NCI-H1092 treated with DMSO at 0.1 percent for 48 hours (cell line): ENCODE data around the gene CPED1.
A peak's percentile ranks its signal among the peaks of the same experiment; 100 is the strongest.

Experiments used
- DNase-seq: peaks from one replicate; lab custom pipeline; 2025; lab: John Stamatoyannopoulos, UW

The CPED1 gene

DNA sequence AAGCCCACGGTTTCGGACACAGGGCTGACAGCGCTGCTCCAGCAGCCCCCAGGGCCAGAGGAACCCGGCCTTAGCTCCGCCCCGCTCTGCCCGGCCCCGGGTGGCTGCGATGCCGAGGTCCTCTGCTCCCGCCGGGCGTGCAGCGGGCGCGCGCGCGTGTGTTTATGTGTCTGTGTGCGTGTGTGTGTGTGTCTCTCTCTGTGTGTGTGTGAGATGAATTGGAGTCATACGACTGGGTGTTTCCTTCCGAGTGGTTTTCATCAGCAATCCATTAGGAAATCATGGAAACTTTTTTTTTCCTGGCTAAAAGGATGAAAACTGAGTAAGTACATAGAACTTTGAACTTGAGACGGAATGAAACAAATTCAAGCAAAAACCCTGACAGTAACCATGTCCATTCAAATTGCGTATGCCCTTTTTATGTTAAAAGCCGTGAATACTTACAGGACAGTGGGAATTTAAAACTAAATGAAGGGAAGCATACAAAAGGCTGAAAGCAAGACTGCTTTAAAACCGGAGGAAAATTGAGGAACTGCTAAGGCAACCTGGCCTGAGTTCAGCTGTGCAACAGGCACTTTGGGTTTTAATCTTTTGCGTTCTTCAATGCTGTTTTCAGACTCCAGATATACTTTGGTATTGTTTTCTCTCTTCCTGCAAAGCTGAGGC is at the start of gene CPED1:
Gene CPED1, plus strand, starts transcription at position 121 of the 666 bp plus-strand sequence. CDS start 911 bp downstream, outside the sequence.
- DNase-seq = peak; percentile 38

DNA sequence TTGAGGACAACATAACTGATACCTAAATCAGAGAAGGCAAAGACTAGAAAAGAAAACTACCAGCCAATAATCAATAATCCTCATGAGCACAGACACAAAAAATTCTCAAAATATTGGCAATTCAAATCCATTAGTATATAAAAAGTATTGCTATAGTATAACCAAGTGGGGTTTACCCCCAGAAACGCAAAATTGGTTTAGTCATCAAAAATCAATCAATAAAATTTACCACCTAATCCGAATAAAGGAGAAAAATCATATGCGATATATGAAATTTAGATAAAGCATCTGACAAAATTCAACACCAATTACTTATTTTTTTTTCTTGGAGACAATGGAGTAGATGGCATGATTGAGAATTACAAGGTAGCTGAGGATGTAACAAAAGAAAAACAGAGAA is 49.2 kb upstream of the CPED1 start:
- DNase-seq = no peak

DNA sequence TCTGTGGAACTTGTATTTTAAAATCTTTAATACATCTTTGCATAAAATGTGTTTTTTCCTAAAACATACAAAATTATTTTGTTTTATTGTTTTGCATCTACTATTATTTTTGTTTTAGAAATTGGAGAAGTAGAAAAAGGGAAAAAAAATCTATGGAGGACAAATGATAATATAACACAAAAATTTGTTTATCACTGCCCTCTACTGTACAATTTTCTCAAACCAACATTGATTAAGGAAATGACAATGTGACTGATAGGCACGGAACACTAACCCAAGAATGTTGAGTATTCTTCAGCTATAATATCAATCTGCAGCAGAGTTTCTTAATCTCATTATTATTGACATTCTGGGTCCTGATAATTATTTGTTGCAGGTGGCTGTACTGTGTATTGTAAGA is 47.4 kb upstream of the CPED1 start:
- peak; percentile 55 for DNase-seq

DNA sequence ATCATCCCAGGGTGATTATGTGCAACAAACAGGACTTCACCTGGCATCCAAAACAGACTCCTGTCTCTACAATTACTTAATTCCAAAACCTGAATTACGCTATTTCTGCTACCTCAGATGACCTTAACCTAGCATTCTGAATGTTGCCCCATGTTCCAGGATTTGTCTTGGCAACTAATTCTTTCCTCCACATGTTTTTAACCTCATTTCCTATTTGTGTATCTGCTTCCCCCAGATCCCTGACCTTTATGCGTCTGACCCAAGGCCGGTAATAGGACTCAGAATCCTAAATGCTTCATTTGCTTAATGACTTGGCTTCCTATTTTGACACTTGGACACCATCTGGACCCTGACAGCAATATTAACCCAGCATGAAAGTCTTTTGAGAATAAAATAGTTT is 46.7 kb upstream of the CPED1 start:
- DNase-seq = no peak

DNA sequence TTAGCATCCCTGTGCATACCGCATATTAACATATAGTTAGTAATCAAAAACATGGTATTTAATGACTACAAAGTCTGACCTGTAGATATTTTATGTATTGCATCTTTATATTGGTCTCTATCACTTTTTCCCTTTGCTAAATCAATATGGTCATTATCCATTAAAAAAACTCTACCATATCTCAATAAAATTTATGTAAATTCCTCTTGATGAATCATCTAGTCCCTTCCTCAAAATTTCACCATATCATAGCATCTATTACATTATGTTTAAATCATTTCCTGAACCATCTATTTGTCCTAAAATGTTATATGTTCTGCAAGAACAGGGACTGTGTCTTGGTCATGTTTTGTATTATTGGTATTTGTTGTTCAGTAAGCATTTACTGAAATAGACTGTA is 45.6 kb upstream of the CPED1 start:
- no peak for DNase-seq

DNA sequence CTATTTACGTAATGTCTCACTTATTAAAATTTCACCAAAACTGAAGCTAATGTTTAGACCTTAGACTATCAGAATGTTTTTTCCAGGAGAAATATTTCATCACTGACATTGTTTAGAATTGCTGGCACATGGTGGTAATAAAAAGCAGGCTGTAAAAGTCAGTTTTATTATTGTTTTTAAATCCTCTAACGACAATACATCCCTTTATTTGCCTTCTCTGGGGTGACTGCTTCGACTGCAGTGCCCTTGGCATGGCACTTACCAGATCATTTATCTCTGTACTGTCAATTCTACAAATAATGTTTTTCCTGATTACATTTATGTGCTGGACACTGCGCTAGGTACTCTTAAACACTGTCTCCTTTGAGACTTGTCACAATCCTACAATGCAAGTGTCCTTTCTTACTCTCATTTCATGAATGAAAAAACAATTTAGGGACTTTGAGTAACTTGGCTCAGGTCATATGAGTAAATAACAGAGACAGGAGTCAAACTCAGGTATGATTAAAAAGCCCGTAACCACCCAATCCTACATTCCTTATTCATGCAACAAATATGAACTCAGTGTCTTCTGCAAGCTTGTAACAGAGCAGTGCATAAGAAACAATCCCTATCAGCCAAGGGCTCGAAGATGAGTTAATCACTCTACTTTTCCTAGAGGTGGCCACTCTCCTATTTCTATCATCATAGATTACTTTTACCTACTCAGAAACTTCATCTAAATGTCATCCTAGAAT is 43.5 kb upstream of the CPED1 start:
- DNase-seq = peak; percentile 6

DNA sequence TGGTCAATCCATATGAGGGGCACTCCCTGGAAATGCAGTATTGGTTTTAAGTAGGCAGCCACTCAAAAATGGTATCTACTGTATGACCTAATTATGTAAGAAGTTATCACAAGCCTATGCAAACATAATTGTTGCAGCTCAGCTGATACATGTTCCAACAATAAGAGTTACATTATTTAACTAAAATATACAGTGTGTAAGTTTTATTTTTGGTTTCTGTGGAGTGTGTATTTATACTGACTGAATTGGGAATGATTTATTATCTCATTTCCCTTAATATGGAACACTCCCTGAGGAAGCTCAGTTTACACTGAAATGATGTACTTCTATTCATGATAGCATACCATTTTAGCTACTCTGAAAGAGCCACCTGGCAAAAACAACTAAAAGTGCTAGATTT is 40.5 kb upstream of the CPED1 start:
- no peak for DNase-seq

DNA sequence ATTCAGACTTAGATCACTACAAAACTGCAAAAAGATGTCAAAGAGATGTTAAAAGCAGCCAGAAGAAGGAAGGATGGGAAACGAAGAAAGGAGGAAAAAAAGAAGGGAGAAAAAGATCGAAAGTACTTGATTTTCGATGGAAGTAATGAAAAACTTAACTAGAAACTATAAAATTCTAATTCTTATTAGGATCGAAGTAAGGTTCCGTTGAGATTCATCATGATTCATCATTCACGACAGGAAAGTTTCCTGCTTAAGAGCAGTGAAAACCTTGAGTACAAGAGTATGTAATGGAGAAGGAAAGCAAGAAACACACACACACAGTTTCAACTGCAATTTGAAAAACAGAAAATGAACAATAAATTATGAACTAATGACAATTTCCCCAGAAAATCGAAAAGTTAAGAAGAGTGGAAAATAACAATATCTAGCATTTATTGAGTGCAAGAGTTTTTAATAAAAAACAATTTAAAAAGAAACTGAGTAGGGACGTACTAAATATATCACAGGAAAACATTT is 39.1 kb upstream of the CPED1 start:
- DNase-seq = no peak

DNA sequence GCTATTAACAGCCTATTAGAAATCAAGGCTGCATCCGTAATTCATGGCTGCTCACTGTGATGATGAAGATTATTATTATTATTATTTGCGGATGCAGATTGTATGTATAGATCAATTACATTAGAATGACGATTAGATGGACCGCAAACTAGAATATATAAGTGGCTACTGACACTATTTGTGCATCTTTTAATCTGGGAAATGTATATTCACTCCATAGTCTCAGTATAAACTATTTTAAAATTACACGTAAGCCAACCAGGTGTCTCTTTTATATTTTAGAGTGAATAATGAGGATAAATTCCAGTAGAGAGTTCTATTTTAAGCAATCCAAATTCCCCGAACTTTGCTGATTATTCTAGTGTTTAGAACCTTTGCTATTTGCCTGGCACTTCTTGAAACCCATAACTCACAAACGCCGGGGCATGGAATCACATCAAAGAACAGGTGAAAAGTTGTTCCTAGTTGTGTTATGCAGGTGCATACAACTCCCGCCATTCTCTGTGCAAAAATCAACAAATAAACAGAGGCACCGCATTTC is 38.4 kb upstream of the CPED1 start:
- peak; percentile 40 for DNase-seq

DNA sequence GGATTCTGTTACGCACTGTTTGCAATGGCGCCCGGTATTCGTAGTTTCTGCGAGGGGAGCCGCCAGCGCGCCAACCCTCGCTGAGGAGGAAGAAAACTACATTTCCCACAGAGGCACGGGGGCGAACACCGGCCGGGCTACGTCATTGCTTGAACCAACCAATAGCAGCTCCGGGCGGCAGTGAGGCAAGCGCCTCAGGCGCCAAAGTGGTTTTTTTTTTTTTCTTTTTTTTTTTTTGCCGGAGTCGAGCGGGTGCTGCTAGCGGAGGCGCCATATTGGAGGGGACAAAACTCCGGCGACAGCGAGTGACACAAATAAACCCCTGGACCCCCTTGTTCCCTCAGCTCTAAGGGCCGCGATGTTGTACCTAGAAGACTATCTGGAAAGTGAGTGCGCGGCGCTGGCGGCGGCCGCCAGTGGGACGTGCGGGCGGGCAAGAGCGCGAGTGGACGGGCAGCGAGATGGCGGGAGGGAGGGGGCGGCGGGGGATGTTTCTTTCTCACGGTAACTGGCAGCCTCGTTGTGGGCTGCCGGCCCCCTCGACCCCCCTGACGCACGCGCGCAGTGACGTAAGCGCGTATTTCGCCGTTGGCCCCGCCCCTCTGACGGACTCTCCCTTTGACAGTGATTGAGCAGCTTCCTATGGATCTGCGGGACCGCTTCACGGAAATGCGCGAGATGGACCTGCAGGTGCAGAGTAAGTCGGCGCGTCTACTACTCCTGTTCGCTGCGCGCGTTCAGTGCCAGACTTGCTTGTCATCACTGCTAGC is 37.8 kb upstream of the CPED1 start, which contains the start of gene ING3:
Gene ING3, plus strand, starts transcription at position 239 of the 770 bp plus-strand sequence. Its CDS starts 120 bp downstream, at position 359.
- peak; percentile 99 for DNase-seq

DNA sequence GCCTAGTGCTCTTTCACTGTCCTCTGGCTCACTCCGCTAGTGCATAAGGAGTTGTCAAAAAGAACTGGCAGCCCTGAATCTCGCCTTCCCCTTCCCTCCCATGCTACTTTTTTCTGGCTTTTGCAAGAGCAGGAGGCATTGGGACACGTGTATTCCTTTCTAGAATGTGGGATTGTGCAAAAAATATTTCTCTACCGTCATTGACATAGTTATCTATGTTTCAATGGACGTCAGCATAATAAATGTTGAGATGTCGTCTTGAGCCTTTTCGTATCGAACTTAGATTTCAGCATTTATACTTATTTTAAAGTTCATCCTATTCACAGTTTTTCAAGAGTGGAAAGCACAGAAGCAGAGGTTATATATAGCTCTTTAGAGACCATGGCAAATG is 37.2 kb upstream of the CPED1 start:
- DNase-seq = no peak

DNA sequence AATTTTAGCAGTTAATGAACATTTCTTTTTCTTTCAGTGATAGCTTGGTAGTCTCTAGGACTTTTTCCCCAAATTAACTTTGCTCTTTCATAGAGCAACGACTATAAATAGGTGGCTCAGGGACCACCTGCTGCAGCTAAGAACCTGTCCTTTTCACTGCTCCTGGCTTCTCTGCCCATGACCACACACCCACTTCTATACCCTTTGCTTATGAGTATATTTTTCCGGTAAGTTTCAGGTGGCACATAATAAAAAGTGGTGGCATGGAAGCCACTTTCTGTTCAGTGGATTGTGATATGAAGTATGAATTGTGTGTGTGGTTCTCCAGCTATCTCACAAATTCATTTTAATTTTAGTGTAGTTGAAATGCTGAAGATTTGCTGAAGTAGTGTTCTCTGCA is 36.7 kb upstream of the CPED1 start:
- DNase-seq = peak; percentile 15

DNA sequence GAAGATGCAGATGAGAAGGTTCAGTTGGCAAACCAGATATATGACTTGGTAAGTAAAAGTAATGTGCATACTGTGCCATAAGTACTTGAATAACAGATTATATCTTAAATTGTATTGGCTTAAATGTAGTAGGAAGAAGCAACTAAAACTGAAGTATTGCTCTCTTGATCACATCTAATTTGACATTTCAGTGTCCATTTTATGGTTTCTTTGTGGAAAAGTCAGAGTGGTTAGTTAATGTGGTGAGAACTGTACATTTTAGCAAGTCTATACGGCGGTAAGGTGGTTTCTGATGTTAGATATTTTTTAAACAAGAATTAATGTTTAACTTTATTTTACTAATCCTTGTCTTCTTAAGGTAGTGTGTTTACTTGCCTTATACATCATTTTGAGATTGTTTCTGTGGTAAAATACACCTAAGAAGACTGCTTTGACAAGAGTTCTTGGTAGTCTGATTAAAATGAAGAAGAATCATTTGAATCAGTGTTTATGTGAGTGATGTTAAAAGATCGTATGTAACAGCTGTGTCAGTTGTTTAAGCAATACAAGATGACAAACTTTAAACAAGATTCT is 32.8 kb upstream of the CPED1 start:
- DNase-seq = no peak

DNA sequence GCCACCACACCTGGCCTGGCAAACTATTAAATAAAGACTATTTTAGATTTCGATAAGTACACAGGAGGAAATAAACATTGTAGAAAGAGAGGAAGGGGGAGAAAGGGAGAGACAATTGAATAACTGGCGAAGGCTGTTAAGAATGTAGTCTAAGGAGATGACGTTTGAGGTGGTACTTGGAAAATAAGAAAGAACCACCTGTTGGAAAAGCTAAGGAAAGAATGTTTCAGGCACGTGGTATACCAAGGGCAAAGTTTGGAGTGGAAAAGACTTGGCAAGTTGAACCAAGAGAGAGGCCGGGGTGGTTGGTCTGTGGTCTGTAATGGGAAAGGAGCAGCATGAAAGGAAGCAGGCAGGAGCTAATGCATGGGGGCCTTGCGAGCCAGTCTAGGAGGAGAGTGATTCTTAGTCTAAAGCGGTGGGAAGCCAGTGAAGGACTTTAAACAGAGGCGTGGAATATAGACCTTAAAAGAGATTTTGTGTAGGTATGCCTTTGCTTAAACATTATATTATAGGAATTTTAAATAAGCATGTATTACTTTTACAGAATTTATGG is 28.5 kb upstream of the CPED1 start:
- DNase-seq = no peak

DNA sequence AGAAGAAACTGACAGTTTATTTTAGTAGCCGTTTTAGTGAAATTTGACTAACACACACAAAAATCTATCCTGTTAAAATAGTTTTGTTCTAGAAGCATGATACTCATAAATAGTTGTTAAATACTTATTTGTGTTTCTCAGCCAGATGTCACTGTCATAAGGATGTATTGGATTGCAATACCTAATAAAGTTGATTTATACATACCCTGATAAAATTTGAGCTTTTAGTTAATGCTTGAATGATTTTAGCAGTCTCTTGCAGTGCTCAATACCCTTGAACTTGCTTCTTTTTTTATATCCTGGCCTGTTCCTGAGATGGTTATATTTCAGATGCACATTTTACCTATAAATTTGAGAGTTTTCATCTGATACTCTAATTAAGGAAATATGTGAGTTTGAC is 27.8 kb upstream of the CPED1 start:
- no peak for DNase-seq

DNA sequence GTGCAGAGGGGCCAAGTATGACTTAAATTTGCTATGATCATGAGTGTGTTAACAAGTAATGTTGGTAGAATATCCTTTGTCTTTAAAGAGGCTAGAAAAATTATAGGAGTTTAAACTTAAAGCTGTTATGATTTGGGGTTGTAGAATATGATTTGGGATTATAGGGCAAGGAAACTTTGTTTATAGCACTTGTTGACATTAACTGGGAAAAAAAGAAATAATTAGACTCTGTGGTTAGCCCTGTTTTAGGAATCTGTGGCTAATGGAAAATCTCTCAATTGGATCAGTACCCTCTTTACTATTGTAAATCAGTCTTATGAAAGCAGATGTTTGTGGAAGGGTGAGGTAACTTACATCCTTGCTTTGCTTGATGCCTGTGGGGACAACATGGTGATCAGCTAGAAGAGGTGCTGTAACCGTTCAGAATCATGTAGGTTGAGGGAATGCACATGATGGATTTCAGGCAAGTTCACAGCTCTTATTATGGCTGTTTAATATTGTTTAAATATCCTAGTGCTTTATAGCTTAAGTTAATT is 26.8 kb upstream of the CPED1 start:
- DNase-seq = no peak

DNA sequence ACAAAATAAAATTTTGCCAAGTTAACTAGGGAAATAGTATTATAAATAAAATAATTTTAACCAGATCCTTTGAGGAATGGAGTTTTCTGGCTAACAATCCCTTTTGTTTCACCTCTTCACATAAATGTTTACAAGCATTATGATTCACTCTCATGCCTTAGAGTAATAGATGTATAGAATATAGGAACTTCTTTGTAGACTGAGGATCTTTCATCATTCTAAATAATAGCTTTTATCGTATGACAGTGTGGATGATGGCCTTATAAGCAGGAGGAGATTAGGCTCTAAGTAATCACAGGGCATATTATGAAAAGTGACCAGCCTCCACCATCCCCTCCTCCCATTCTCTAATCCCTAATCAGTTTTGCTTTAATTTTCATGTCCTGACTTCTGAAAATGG is 24.4 kb upstream of the CPED1 start:
- no peak for DNase-seq

DNA sequence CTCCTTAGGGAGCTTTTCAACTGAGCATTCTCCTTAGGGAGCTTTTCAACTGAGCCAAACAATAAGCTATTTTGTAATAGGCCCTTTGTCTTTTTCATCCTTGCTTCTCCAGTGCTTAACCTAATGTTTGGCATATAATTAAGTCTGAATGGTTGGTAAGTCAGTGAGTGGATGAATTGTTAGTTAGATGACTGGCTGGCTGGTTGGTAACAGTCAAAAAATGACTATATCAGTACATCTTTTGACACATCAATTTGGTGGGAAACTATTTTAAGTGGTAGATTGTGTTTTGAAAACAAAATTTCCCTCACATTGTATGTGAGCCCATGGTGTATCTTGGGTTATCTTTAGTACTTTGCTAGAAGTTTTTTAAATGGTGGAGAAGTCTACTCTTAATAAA is 21.6 kb upstream of the CPED1 start:
- DNase-seq = no peak

DNA sequence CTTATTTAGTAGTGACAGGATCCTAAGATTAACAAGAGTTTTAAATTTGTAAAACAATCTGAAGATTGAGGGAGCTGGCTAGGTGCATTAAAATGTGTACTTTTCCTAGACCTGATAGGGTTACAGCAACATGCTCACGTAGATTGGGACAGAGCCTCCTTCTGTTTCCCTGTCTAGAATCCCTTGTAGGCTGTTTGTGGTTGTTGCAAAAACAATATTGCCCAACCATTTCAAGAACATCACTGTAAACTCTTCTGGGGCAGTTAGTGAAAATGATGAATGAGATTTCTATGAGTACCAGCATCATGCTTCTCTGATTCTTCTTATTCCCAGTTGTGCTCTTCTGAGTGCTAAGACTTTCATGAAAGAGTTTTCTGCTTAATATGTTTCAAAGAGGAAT is 14.7 kb upstream of the CPED1 start:
- no peak for DNase-seq

DNA sequence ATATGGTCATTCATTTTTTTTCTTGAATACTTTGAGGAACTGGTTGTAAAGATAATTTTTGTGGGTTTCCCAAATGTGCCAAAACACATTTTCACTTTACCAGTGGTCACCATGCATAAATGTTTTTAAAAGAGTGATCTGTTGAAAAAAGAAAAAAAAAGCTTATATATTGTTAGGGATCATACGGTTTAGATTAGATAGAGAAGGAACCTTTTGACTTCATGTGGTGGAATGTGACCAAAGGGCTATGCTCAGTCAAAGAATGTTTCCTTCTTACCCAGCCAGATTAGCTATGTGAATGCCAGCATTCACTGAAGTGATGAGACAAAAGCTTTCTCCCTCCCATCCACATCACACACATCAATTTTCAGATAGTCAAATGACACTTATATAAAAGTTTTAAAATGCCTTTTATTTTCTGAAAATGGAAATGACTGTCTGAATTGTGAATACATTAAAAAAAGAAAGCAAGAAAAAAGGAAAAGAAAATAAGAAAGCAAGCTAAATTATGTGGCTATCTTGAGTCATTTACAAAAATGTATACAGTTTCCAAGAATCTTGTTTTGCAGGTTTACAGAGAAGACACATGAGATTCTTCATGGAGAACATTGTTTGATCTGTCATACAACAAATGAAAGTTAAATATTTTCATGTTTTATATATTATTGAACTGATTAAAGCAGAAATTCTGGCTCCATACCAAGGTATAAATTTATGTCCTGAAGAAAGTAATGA is 8.6 kb upstream of the CPED1 start:
- no peak for DNase-seq

DNA sequence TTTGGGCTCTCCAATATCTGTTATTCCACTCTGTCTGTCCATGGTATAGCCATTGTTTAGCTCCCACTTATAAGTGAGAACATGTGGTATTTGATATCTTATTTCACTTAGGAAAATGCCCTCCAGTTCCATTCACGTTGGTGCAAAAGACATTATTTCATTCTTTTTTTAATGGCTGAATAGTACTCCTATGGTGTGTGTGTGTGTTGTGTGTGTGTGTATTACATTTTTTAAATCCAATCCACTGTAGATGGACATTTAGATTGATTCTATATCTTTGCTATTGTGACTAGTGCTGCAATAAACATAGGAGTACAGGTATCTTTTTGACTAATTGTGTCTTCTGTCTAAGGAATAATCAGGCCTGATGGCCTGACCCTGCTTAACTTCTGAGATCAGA is 7.4 kb upstream of the CPED1 start:
- no peak for DNase-seq
